T-helper 2 cell treated with Interferon-gamma antibody and Interleukin-4, amounts not matched to agents 100 ng/mL and 5 ng/mL, for 36 hours (primary cell): ENCODE measurements around the gene AUTS2. TPM values are rescaled to one million over a fixed set of nuclear protein-coding genes. Genes with fewer than 3 reads are reported as not detected.
"Not testable (repeated sequence)": the region's sequence is repeated elsewhere in the genome, so short reads cannot be mapped to it uniquely, and the experiment has no call there.

Experiments
- intact Hi-C: fragments of 100-400 bp; cut with micrococcal nuclease; formaldehyde crosslinking; loops from one replicate; pipeline ENCODE4 v1.15.1; 2023
- total RNA-seq: library from RNA; stranded (reverse); gene quantifications from 2 replicates; pipeline ENCODE4 v1.2.3, GENCODE V29; 2022

AUTS2 gene
- total RNA-seq, 1 donor from 2014 or later = 3.3 TPM

GRCh38 chr7:70217571-70217970 is 619.3 kb downstream of the AUTS2 start:
- intact Hi-C loops = no loop called here

DNA sequence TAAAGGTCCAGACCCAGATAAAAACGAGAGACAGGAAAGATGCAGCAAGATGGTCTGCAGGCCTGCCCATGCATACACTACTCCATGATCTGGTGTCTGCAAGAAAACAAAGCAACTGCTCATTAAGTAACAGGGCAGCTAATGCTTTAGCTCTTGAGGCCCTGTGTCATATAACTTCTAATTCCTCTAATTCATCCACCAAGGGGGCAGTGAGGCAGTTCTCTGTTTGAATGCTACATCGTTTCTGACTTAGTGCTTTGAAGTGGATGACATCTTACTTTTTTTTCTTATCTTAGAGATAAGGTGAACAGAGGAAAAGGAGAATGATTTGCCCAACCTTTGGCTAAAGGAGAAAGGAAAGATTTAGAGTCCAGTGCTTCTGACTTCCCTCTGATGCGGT is 619.7 kb downstream of the AUTS2 start:
- intact Hi-C loops = no loop called here

DNA sequence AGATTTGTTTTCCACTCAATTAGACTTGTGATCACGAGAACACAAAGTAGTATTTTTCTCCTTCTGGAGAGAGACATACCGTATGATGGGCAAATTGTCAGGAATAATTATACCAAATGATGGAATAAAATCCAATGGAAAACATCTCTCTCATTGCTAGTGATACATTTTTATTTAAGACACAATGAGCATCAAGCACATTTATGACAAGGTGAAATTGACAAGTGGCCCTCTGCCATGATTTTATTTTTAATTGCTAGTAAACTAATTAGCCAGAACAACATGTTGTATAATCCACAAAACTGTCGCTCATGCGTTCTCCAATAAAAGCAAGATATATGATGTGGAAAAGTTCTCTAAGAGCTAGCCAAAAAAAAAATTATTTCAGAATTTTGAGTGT is 620.8 kb downstream of the AUTS2 start:
- intact Hi-C loops = no loop called here

DNA sequence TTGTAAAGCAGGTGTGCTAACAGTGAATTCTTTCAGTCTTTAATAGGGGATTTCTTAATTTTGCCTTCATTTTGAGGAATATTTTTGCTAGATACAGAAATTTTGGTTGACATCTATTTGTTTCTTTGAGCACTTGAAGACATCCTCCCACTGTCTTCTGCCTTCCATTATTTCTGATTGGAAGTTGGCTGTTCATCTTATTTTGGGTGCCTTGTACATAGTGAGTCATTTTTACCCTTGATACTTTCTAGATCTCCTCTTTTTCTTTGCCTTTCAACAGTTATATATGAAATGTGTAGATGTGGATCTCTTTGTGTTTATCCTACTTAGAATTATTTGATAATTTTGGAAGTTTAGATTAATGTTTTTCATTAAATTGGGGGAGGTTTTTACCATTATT is 631.0 kb downstream of the AUTS2 start:
- intact Hi-C loops = no loop called here

DNA sequence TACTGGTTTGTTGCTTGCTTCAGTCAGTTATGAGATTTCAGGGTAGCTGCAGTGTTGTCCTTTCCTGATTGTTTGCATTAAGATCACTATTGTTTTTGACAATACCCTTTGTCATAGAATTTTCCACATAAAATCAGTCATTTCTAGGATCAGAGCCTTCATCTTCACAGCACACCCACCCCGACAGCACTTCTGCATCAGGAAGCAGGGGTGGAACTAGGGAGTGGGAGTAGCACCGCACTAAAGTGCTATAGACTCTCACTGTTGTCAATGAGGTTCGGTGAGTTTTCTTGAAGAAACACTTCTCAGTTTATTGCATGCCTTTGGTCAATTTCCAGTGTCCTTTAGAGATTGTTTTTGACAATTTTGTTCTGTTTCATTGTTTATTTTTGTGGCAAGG is 632.5 kb downstream of the AUTS2 start:
- intact Hi-C loops = no loop called here

- intact Hi-C loops = no loop called here
Observed at GRCh38 chr7:70233776-70234175, 635.5 kb downstream of the AUTS2 start.

GRCh38 chr7:70237256-70237655 is 639.0 kb downstream of the AUTS2 start:
- intact Hi-C loops = no loop called here

- intact Hi-C loops = no loop called here
Observed at GRCh38 chr7:70237831-70238575, 639.7 kb downstream of the AUTS2 start.

DNA sequence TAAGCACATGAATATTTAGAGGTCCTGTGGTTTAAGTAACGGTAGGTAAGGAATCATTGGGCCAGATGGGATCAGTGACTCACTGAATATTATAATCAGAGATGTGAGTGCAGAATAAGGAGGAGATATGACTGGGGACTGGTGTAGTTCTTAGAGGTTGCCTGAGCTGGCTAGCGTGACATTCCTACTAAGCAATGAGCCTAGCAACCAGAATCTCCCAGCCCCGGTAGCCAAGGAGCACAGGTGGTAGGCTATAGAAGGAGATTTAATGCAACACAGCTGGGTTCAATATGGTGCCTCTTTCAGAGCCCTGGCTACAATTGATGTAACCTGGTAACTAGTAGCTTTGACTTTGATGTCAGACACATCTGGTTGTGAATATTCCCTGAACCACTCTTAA is 641.6 kb downstream of the AUTS2 start:
- intact Hi-C loops = no loop called here

GRCh38 chr7:70240873-70241272 is 642.6 kb downstream of the AUTS2 start:
- intact Hi-C loops = no loop called here

GRCh38 chr7:70241536-70242175 is 643.4 kb downstream of the AUTS2 start:
- intact Hi-C loops = no loop called here

DNA sequence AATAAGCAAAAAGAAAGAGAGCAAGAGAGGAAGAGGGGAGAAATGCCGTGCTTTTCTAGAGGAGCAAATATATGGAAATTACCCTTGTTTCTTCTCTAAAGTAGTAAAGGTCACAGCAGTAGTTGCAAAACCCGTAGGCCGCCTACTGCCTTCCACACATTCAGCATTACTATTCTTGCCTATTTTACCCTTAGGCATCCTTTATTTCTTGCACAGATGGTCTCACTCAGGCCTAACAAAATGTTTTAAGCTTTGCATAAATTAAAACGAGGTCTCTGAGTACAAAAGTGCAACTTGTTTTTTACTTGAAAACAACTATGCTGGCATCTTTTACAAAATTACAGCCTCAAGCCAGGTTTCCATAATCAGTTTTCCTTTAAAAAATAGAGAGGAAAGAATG is 644.6 kb downstream of the AUTS2 start:
- intact Hi-C loops = no loop called here

DNA sequence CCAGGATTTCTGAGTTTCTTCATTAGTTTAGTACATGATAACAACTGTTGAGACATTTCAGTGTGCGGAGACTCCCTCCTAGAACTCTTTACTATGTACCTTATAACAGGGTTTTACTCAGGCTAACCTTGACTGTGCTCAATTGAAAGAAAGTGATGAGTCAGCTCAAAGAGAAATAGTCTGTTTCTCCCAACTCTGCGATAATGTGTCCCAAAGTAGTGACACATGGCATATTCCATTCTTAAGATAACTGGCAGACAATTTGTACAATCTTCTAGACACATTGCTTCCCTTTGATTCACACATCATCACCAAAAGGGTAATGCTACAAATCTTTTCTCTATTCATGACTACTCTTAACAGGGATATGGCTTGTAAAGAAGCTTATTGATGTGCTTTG is 645.2 kb downstream of the AUTS2 start:
- intact Hi-C loops = no loop called here

DNA sequence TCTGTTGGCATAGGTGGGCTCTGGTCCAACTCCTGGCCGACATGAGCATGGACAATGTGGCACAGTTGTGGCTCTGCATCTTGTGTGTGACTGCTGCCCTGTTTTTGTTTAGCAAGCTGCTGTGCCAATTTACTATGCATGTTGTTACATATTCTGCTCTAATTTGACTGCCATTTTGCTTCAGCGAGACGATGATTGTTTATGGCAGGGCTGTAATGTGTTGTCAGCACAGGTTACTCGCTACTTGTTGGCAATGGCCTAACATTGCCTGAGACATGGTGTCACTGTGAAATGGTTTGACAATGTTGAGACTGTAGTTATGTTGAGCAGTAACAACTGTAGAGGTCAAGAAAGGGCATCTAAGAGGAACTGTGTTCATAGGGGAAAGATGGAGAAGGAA is 659.6 kb downstream of the AUTS2 start:
- intact Hi-C loops = no loop called here

- intact Hi-C loops = no loop called here
Observed at GRCh38 chr7:70259502-70259901, 661.2 kb downstream of the AUTS2 start.

DNA sequence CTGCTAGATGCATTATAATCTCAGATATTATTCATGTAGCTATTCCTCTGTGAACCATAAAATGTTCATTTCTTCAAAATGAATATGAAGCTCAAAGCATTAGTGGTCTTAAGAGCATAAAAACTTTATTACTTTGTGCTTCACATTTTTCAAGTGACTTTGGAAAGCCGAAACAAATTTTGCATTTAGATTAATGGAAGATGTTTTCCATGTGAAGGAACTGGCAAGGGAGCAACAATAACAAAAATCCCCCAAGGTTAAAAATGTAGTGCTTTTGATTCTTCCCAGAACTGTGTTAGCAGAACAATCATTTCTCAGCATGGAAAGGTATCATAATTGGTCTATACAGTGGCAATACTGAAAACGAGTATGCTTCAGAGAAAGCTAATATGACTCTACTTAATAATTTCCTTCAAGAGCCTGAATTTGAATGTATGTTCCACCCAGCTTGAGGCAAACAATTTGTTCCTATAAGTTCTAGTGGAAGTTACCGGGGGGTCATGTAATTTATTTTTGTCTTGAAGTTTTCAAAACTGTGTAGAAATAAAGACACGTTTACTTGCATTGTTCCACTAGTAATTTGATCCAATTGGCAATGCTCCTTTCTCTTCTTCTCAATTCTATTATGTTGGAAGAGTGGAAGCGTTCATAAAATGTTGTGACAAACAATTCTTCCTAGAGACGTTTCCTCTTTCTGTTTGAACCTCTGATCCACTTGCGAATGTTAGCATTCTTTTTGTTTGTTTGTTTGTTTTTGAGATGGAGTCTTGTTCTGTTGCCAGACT is 665.4 kb downstream of the AUTS2 start:
- intact Hi-C loops = no loop called here

DNA sequence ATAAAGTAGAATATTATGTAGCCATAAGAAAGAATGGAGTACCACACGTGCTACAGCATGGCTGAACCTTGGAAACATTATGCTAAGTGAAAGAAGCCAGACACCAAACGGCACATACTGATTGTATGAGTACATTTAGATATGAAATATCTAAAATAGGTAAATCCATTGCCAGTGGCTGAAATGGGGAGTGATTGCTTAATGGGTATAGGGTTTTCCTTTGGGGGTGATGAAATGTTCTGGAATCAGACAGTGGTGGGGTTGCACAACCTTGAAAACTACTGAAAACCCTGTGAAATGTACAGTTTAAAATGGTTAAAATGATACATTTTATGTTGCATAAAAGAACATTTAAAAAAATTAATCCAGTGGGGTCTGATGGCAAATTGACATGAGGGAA is 667.9 kb downstream of the AUTS2 start:
- intact Hi-C loops = no loop called here

GRCh38 chr7:70267381-70268120 is 669.3 kb downstream of the AUTS2 start:
- intact Hi-C loops = no loop called here

DNA sequence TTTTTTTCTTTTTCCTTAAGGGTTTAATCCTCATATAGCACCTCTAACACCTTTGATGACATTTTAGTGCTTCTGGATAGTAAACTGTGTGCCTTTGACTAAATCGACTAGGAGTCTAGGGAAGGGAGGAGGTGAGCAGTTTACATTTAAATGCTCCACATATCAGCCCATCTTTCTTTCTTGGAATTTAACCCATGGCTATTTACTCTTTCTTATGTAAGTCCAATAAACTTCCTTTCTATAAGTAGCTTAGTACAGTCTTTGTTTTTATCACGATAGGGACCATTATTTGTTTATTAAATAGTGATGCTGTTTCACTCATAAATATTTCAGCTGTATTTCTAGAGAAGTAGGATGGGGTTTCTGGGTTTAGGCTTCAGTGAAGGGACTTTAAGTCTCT is 669.9 kb downstream of the AUTS2 start:
- intact Hi-C loops = no loop called here

DNA sequence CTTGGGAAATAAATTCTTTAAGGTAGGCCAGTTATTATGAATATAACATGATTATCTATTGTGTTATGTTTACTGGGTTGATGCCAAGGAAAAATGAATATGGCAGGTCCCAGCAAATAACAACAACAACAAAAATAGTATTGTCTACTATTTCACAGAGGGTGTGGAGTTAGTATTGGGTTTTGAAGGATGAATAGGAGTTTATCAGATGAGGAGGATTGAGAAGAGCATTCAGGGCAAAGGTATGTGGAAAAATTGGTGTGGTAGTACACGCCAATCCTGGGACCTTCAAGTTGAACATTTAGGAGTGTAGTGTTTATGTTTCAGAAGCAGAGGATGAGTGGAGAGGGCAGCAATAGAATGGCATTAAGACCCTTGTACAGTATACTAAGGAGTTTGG is 671.9 kb downstream of the AUTS2 start:
- intact Hi-C loops = no loop called here

DNA sequence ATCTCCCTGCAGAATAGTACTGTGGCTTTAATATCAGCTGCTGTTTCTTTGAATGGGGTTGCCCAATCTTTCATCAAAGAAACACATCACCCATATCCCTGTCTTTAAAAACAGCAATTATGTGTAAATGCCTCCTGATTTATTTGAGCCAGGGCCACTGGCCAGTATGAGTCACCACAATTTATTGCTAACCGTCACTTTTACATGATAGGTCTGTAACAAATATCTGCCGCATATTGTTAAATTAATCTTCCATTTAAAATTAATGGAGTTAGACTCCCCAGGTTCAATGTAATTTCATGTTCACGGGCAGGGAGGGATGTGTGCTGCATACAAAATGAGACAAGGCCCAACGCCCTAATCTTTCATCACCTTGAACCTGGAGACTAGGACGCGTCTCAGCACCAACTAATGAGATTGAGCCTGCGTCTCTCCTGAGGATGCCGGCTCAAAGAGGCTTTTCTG is 673.4 kb downstream of the AUTS2 start:
- intact Hi-C loops = no loop called here

GRCh38 chr7:70275570-70275969 is 677.3 kb downstream of the AUTS2 start:
- intact Hi-C loops = not testable (repeated sequence)
